Stimulated activated CD8-positive, alpha-beta memory T cell treated with anti-CD3 and anti-CD28 coated beads, Interleukin-15, amount 100 ng/mL, for 1 hour (primary cell): ENCODE data around the gene PDIA2.
A peak's percentile ranks its signal among the peaks of the same experiment; 100 is the strongest.
"Not testable (repeated sequence)": the region's sequence is repeated elsewhere in the genome, so short reads cannot be mapped to it uniquely, and the experiment has no call there.

Experiments
- DNase-seq: peaks from one replicate; pipeline ENCODE4 v3.0.0-alpha.2; 2020; ENCODE audit warnings: low read depth

PDIA2 gene, protein sequence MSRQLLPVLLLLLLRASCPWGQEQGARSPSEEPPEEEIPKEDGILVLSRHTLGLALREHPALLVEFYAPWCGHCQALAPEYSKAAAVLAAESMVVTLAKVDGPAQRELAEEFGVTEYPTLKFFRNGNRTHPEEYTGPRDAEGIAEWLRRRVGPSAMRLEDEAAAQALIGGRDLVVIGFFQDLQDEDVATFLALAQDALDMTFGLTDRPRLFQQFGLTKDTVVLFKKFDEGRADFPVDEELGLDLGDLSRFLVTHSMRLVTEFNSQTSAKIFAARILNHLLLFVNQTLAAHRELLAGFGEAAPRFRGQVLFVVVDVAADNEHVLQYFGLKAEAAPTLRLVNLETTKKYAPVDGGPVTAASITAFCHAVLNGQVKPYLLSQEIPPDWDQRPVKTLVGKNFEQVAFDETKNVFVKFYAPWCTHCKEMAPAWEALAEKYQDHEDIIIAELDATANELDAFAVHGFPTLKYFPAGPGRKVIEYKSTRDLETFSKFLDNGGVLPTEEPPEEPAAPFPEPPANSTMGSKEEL

DNA sequence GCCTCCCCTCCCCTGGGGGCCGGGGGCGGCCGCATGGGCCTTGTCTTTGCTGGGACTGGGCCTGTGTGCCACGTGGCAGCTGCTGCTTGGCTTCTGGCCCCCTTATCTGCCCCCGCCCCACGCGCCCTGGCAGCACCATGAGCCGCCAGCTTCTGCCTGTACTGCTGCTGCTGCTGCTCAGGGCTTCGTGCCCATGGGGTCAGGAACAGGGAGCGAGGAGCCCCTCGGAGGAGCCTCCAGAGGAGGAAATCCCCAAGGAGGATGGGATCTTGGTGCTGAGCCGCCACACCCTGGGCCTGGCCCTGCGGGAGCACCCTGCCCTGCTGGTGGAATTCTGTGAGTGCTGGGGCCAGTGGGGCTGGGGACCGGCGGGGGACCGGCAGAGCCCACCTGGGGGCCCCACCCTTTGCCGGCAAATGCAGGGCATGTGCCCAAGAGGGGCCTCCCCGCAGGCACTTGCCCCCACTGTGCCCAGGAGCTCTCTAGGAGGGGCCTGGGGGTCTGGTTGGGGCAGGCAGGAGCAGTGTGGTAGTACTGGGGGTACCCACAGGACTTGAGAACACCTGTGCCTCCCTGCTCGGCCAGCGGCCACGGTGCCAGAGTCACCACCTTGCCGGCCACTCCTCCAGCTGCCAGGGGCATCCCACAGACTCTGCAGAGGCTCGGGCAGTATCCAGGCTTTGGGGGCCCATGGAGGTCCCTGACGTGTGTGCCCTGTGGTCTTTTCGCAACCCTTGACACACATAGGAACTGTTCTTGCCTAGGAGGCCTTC is at the start of gene PDIA2:
Gene PDIA2, plus strand, starts transcription at position 132 of the 773 bp plus-strand sequence. Its CDS starts 6 bp downstream, at position 138.
- DNase-seq = no peak

- peak; percentile 82 for DNase-seq
Measured at GRCh38 chr16:234468-235305, 48.3 kb upstream of the PDIA2 start, which contains the start of gene FAM234A. Gene FAM234A, plus strand, starts transcription at chr16:234821. Its CDS starts 19,593 bp downstream, at chr16:254414.

DNA sequence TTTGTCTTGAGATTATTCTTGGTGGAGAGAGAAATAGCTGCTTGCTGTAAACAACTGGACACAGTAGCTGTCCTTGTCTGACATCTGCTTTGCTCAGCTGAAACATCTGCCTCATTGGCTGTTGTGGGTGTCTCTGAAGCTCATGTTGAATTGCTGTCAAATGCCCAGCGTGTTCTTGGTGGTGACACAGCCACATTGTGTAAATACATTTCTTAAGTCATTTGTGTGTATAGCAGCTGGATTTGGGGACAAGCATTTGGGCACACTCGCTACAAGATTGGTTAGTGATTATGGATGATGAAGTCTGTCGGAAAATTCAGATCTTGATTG is 43.1 kb upstream of the PDIA2 start:
- no peak for DNase-seq

DNA sequence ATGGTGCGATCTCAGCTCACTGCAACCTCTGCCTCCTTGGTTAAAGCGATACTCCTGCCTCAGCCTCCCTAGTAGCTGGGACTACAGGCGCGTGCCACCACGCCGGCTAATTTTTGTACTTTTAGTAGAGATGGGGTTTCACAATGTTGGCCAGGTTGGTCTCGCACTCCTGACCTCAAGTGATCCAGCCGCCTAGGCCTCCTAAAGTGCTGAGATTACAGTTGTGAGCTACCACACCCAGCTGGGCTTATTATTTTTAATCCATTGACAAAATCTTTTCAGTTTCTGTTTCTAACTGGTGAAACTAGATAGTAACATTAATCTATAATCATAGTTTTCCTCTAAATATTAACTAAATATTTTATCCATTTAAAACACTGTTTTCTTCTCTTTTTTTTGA is 42.4 kb upstream of the PDIA2 start:
- DNase-seq = no peak

DNA sequence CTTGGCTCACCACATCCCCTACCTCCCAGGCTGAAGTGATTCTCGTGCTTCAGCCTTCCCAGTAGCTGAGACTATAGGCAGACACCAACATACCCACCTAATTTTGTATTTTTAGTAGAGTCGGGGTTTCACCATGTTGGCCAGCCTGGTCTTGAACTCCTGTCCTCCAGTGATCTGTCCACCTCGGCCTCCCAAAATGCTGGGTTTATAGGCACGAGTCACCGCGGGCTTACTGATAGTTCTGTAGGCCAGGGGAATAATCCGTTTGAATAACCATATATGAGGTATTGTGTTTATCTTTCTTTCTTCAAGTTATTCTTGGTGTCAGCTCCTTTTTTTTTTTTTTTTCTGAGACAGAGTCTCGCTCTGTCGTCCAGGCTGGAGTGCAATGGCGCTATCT is 40.7 kb upstream of the PDIA2 start:
- no peak for DNase-seq

DNA sequence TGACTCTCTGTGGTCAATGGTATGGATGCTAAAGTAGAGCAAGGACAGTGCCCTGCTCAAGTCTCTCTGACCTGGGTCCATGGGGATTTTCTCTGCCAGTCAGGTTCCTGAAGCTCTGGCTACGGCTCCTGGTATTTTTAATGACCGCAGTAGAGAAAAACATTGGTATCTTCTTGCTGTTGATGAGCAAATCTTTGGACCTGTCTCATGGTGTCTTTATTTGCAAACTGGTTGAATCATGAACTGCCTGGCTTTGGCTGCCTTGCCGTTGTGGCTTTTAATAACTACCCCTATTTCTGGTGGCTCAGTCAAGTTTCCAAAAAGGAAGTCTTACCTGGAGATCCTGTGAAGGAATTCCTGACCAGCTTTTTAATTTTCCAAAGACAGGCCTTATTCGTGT is 39.6 kb upstream of the PDIA2 start:
- DNase-seq = no peak

DNA sequence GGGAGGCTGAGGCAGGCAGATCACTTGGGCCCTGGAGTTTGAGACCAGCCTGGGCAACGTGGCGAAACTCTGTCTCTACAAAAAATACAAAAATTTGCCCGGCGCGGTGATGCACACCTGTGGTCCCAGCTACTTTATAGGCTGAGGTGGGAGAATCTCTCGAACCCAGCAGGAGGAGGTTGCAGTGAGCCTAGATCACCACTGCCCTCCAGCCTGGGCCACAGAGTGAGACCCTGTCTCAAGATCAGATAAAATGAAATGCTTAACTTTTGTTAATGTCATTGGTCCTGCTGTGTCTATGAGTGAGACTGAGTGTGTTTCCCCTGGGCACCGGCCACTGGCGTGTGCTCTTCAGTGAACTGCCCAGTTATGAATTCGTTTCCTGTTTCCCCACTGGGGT is 37.9 kb upstream of the PDIA2 start:
- no peak for DNase-seq

- no peak for DNase-seq
Measured at GRCh38 chr16:247027-247426, 35.9 kb upstream of the PDIA2 start.

DNA sequence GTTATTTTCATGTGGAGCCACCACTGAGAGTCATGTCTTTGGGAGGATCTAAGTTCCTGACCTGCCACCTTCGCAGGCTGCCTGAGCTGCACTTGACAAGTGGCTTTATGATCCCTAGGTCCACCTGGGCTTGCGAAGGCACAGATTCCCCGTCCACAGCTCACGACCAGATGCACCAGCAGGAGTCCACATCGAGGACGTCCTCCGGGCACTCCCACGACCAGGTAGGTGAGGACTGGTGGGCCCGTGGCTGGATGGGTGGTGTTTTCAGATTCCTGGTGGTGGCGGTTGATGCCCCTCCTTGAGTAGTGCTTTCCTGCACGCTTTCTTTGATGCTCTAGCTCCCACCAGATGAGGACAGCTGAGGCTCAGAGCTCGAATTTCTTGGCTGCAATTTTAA is 33.5 kb upstream of the PDIA2 start:
- no peak for DNase-seq

DNA sequence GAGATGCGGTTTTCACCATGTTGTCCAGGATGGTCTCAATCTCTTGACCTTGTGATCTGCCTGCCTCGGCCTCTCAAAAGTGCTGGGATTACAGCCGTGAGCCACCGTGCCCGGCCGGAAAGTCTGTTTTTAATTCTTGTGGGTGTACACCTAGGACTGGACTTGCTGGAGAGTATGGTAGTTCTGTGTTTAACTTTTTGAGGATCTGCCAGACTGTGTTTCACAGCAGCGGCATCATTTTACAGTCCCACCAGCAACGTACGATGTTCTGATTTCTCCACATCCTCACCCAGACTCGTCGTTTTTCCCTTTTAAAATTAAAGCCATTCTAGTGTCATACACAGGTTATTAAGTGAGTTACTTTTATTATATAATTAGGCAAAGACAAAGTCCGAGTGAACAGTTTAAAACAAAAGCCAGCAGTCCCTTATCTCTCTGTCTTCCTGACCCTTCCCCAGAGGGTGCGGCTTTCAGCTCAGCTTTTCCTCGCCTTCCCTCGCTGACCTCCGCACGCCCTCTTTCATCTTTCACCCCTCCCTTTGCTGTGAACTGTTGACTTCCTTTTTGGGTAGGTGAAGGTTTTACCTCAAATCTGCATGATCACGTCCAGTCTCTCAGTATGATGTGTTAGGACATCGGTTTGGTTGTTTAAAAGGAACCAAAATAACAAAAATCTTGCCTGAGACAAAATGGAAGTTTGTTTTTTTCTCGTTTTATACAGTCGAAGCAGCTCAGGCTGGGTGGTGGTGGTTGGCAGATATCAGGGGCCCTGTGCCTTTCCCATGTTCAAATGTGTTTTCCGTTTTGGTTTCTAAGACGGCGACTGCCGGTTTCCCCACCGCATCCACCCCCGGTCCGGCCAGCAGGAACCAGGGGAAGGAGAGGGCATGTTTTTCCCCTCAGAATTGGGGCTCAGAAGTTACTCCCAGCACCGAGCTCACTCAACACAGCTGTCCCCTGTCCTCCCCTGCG is 30.3 kb upstream of the PDIA2 start:
- no peak for DNase-seq

DNA sequence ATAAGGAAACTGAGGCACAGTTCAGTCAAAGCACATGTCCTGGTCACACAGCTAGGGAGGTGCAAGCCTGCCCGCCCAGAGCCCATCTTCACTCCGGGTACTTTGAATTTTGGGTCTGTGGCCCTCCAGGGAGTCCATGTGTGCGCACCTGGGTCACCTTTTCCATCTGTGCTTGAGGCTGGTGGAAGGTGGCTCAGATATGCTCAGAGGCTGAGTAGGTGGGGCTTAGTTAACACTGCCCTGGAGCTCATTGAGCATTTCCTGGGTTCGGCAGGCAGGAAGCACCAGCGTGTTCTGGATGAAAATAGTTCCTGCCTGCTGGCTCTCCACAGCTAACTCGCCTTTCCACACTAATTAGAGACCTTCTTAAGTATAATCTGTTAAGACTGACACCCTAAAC is 29.1 kb upstream of the PDIA2 start:
- no peak for DNase-seq

DNA sequence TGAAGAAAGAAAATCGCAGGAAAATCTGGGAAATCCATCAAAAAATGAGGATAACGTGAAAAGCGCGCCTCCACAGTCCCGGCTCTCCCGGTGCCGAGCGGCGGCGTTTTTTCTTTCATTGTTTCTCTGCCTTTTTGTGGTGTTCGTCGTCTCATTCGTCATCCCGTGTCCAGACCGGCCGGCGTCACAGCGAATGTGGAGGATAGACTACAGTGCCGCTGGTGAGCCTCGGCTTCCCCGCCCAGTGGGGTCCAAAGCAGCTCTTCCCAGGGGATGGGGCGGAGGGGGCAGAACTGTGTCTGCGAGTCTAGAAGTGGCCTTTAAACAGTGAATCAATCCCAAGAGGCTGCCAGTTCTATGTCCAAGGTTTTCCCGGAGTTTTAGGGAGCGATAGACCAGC is 28.5 kb upstream of the PDIA2 start:
- DNase-seq = no peak

DNA sequence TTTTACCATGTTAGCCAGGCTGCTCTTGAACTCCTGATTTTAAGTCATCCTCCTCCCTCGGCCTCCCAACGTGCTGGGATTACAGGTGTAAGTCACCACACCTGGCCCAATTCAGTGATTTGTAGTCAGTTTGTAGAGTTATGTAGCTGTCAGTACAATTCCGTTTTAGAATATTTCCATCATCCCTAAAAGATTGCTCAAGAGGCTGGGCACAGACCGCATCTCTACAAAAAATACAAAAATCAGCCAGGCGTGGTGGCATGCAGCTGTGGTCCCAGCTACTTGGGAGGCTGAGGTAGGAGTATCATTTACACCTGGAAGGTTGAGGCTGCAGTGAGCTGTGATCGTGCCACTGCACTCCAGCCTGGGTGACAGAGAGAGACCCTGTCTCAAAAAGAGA is 27.8 kb upstream of the PDIA2 start:
- no peak for DNase-seq

GRCh38 chr16:258091-258490 is 24.9 kb upstream of the PDIA2 start:
- DNase-seq = not testable (repeated sequence)

DNA sequence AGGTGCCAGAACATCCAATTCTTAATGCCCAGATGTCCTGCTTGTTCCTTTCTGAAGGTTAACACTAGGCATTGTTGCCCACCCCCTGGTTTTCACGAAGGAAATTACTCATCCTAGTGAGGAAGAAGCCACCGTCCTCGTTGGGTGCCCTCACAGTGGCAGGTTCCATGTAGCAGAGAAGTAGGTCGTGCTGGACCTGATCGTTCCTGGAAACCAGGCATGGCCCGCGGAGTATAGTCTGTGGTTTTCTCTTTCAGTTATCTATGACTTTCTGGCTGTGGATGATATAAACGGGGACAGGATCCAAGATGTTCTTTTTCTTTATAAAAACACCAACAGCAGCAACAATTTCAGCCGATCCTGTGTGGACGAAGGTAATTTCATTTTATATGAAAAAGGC is 23.7 kb upstream of the PDIA2 start:
- DNase-seq = no peak

- no peak for DNase-seq
Measured at GRCh38 chr16:259814-260253, 23.1 kb upstream of the PDIA2 start.

DNA sequence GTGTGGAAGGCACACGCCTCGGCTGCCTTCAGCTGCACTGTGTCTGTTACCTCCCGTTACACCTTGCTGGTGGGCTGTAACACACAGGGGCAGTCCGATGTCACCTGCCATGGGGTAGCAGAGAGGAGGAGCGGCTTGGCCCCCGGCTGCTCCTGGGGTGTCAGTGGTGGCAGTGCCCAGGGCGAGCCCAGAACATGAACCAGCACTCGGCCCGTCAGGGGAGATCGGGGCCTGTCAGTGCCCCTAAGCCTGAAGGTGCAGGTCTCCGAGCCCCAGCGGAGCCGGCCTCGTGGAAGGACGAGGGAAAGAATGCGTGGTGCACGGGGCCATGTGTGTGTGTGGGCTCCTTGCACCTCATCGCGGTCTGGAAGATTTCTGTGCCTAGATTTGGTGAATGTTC is 22.6 kb upstream of the PDIA2 start:
- no peak for DNase-seq

DNA sequence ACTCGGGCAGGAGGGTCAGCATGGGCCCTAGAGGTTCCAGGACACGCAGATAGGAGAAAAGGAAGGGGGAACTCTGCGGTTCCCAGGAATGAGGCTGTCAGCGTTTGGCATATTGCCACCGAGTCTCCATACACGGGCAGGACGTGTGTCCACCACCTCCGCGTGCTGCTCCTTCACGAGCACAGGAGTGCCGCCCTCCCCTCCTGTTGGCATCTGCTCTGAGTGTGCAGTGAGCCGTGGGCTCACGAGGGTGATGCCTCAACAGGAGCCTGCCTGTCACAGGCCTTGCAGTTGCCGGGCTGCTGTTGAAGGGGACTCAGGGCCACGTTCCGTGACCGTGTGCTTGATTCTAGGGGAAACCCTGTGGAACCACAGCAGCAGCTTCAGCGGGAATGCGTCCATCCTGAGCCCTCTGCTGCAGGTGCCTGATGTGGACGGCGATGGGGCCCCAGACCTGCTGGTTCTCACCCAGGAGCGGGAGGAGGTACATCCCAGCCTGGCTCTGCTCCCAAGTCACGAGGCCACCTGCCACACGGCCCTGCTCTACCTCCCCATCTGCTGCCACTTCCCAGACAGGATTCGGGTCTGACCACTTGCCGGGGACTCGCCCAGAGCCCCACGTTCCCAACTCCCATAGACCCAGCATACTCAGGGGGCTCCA is 21.8 kb upstream of the PDIA2 start:
- DNase-seq = no peak

GRCh38 chr16:262121-262745 is 20.7 kb upstream of the PDIA2 start:
- no peak for DNase-seq

GRCh38 chr16:263182-263774 is 19.7 kb upstream of the PDIA2 start:
- no peak for DNase-seq
